ENCODE measurements around the gene MBD3.

The MBD3 gene

DNA sequence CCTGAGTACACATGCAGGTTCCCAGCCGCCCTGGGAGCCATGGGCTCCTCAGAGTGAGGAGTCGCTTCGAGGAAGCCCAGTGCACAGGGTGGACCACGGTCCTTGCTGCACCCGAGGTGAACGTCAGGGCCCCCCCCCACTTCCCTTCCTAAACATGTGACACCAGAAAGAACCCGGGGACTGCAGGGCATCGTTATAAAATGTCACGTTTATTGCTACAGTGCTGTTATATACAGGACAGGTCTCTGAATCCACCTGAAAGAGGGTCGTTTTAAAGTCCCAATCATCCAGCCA, 16.4 kb upstream of the MBD3 start:
- Histone ChIP-seq H3K27ac (no peak overlapping the region), H3K4me3 (ENCODE audit: low read depth, low read length) (no peak overlapping the region), H3K9me3 (ENCODE audit: severe bottlenecking) (no peaks in the 10 kb centered on the region), H3K36me3 (peaks cover 40% of the 10 kb centered on the region), H3K27me3 (ENCODE audit: insufficient read depth, low read depth, severe bottlenecking) (no peaks in the 10 kb centered on the region)
- TF ChIP-seq, protein P1, sequence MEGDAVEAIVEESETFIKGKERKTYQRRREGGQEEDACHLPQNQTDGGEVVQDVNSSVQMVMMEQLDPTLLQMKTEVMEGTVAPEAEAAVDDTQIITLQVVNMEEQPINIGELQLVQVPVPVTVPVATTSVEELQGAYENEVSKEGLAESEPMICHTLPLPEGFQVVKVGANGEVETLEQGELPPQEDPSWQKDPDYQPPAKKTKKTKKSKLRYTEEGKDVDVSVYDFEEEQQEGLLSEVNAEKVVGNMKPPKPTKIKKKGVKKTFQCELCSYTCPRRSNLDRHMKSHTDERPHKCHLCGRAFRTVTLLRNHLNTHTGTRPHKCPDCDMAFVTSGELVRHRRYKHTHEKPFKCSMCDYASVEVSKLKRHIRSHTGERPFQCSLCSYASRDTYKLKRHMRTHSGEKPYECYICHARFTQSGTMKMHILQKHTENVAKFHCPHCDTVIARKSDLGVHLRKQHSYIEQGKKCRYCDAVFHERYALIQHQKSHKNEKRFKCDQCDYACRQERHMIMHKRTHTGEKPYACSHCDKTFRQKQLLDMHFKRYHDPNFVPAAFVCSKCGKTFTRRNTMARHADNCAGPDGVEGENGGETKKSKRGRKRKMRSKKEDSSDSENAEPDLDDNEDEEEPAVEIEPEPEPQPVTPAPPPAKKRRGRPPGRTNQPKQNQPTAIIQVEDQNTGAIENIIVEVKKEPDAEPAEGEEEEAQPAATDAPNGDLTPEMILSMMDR (IDR thresholded peaks at IDR 0.05; ENCODE audit: low read depth, low read length) = no peak
- no peak for DNase-seq

DNA sequence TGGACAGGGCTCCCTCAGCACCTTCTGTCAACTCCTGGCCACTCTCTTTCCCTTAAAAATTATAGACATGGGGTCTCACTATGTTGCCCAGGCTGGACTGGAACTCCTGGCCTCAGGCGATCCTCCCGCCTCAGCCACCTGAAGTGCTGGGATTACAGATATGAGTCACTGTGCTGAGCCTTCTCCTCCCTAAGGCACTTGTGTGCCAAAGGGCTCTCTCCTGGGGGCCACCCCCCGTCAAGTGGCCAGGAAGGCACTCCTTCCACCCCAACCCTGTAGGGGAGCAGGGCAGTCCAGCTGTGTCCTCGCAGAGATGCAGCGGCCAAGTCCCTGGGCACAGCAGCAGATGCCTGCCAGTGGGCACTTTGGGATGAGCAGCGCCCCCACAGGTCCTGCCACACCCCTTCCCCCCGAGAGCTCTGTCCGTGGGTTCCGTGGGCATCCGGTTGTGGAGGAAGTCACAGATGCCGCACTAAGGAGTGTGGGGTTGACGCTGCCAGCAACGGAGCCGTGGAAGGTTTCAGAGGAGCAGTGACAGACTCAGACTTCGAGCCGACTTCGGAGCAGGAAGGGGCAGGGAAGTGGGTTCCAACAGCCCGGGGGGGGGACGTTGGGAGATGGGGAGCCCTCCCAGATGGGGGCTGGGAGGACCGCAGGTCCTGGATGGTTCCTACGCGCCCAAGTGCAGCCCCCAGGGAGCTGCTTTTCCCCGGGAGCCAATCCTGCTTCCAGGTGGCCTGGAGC, 15.9 kb upstream of the MBD3 start:
- H3K36me3 ChIP-seq = peaks cover 35% of the 10 kb centered on the region
- TF ChIP-seq, protein P1 (IDR thresholded peaks at IDR 0.05; ENCODE audit: low read depth, low read length) = no peak
- H3K27me3 ChIP-seq (ENCODE audit: insufficient read depth, low read depth, severe bottlenecking) = no peaks in the 10 kb centered on the region
- no peak for DNase-seq
- no peaks in the 10 kb centered on the region for H3K9me3 ChIP-seq (ENCODE audit: severe bottlenecking)
- H3K27ac ChIP-seq = no peak overlapping the region
- H3K4me3 ChIP-seq (ENCODE audit: low read depth, low read length) = no peak overlapping the region

DNA sequence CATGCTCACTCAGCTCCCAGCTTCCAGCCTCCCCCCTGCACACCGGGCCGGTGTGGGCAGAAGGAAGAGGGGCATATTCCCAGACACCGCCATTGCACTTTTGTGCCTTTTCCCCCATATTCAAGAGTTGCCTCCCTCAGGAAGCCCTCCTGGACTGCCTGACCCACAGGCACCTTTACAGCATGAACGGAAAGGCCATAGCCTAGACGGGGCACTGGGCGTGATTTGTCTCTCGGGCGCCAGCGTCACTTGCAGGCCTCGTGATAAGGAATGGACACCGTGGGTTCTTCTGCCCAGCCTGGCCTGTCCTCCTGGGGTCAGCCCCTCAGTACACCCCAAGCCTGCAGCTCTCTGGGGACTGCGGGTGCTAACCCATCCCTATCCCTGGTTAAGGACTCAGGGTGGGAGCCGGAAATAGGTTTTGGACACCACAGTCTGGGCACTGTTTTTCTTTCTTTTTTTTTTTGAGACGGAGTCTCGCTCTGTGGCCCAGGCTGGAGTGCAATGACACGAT, 13.5 kb upstream of the MBD3 start:
- Histone ChIP-seq H3K9me3 (ENCODE audit: severe bottlenecking) (no peaks in the 10 kb centered on the region), H3K36me3 (peaks cover 26% of the 10 kb centered on the region), H3K4me3 (ENCODE audit: low read depth, low read length) (peak overlapping the region; percentile 55), H3K27me3 (ENCODE audit: insufficient read depth, low read depth, severe bottlenecking) (no peaks in the 10 kb centered on the region), H3K27ac (peak overlapping the region; percentile 88)
- TF ChIP-seq, protein P1 (IDR thresholded peaks at IDR 0.05; ENCODE audit: low read depth, low read length) = no peak
- DNase-seq = no peak

DNA sequence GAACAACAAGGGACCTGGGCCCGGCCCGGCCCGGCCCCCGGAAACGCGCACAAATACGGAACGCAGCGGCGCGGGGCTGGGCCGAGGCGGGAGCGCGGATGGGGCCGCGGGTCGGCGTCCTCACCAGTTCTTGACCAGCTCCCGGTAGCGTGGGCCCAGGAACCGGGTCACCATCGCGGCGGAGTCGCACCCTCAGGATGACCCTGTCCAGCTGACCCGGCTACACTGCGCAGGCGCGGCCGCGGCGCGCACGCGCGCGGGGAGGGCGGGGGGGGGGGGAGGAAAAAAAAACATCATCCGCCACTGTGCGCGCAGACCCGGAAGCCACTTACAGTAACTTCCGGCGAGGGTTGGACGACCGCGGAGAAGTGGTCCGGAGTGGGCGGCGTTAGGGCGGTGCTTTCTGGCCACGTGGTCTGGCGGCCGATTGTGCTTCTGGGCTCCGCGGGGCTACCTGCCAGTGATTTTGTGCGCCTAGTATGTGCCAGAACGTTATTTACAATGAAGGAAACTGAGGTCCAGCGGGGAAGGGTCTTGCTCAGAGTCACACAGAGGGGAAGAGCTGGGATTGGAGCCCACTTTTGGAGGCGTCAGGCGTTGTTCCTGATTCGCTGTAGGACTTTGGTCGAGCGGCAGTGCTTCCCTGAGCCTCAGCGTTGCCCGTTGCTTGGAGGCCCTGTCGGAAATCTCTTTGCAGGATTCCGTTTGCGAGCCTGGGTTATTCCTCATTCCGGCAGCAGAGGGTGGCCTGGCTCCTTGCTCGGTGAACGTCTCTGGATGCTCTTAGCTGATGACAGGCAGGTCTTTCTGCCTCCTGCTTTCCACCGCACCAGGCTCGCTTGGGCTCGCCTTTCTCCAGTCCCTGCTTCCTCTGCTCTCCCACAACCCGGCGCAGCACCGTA, 12.8 kb upstream of the MBD3 start, which contains the start of gene UQCR11:
UQCR11 (minus strand) TSS at position 227 of the 902 bp plus-strand sequence; CDS start at position 174, 53 bp downstream.
- TF ChIP-seq, protein P1 (IDR thresholded peaks at IDR 0.05; ENCODE audit: low read depth, low read length) = peak; percentile 66
- H3K36me3 ChIP-seq = peaks cover 19% of the 10 kb centered on the region
- peak within 1 kb of the TSS; percentile 67 for H3K4me3 ChIP-seq (ENCODE audit: low read depth, low read length)
- H3K9me3 ChIP-seq (ENCODE audit: severe bottlenecking) = no peaks in the 10 kb centered on the region
- peak; percentile 96 for DNase-seq
- no peaks in the 10 kb centered on the region for H3K27me3 ChIP-seq (ENCODE audit: insufficient read depth, low read depth, severe bottlenecking)
- peak within 1 kb of the TSS; percentile 88 for H3K27ac ChIP-seq

DNA sequence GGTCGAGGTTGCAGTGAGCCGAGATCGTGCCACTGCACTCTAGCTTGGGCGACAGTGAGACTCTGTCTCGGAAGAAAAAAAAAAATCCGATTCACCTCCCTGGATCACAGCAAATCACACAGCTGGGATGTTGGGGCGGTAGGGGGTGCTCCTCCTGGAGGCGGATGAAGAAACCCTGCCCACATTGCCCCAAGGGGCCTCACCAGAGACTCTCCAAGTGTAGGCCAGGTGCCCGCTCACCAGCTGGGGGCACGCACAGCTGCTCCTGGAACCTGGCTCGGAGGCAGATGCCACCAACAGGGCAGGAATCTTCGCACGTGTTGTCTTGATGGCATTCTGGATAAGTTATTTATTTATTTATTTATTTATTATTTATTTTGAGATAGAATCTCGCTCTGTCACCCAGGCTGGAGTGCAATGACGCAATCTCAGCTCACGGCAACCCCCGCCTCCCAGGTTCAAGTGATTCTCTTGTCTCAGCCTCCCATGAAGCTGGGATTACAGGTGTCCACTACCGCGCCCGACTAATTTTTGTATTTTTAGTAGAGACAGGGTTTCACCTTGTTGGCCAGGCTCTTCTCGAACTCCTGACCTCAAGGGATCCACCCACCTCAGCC, 9.5 kb upstream of the MBD3 start:
- TF ChIP-seq, protein P1 (IDR thresholded peaks at IDR 0.05; ENCODE audit: low read depth, low read length) = no peak
- Histone ChIP-seq H3K4me3 (ENCODE audit: low read depth, low read length) (no peak overlapping the region), H3K27ac (no peak overlapping the region), H3K36me3 (peaks cover 25% of the 10 kb centered on the region), H3K9me3 (ENCODE audit: severe bottlenecking) (no peaks in the 10 kb centered on the region), H3K27me3 (ENCODE audit: insufficient read depth, low read depth, severe bottlenecking) (no peaks in the 10 kb centered on the region)
- DNase-seq = no peak

Measured in WERI-Rb-1 (cell line).